Neural cell (in vitro differentiated cells): ENCODE measurements around the gene ISL1. TPM values are rescaled to one million over a fixed set of nuclear protein-coding genes. Genes with fewer than 3 reads are reported as not detected.

Source experiments
- H2AFZ ChIP-seq: fragments of 200-600, 300-800 bp; sonication (generic), shearing (Covaris generic); 2 replicates; pipeline ENCODE4 v1.6.0; 2014; ENCODE audit warnings: low read depth, mild to moderate bottlenecking, antibody characterized with exemption, low read length, moderate library complexity
- H3F3A ChIP-seq: fragments of 200-600 bp; shearing (Covaris generic); 2 replicates; pipeline ENCODE4 v1.6.1; 2016; ENCODE audit warnings: mild to moderate bottlenecking, moderate library complexity, mixed read lengths, antibody characterized with exemption, low read length; ENCODE audit not compliant: insufficient read depth, poor library complexity, severe bottlenecking
- H3K27ac ChIP-seq: fragments of 200-600, 300-800 bp; sonication (generic), shearing (Covaris generic); 2 replicates; pipeline ENCODE4 v1.5.1; 2014; ENCODE audit warnings: mild to moderate bottlenecking, low read length, moderate library complexity
- H3K27me3 ChIP-seq: fragments of 300-800, 200-600 bp; sonication (generic), shearing (Covaris generic); 2 replicates; pipeline ENCODE4 v1.6.0; 2014; ENCODE audit warnings: mild to moderate bottlenecking, low read depth, low read length, moderate library complexity; ENCODE audit not compliant: insufficient read depth
- H3K36me3 ChIP-seq: fragments of 300-800, 200-600 bp; sonication (generic), shearing (Covaris generic); 2 replicates; pipeline ENCODE4 v1.5.1; 2014; ENCODE audit warnings: mild to moderate bottlenecking, antibody characterized with exemption, low read length, moderate library complexity; ENCODE audit not compliant: insufficient read depth
- H3K4me2 ChIP-seq: fragments of 300-800, 200-600 bp; sonication (generic), shearing (Covaris generic); 2 replicates; pipeline ENCODE4 v1.6.0; 2014; ENCODE audit warnings: mild to moderate bottlenecking, low read length
- H3K4me3 ChIP-seq: fragments of 300-800, 200-600 bp; sonication (generic), shearing (Covaris generic); 2 replicates; pipeline ENCODE4 v1.5.1; 2014; ENCODE audit warnings: mild to moderate bottlenecking, low read length, moderate library complexity
- H3K79me2 ChIP-seq: fragments of 200-600 bp; shearing (Covaris generic); replicated peaks from 2 replicates; pipeline ENCODE4 v1.6.0; 2014; ENCODE audit warnings: mild to moderate bottlenecking, low read length, moderate library complexity; ENCODE audit not compliant: insufficient read depth
- H3K9ac ChIP-seq: fragments of 300-800, 200-600 bp; sonication (generic), shearing (Covaris generic); 2 replicates; pipeline ENCODE4 v1.6.1; 2016; ENCODE audit warnings: mild to moderate bottlenecking, low read length, mixed read lengths
- H3K9me2 ChIP-seq: fragments of 200-600 bp; shearing (Covaris generic); 2 replicates; pipeline ENCODE4 v1.6.1; 2016; ENCODE audit warnings: mild to moderate bottlenecking, low read length, mixed read lengths; ENCODE audit not compliant: insufficient read depth
- H3K9me3 ChIP-seq: fragments of 200-600, 300-800 bp; sonication (generic), shearing (Covaris generic); 2 replicates; pipeline ENCODE4 v1.6.1; 2016; ENCODE audit warnings: mild to moderate bottlenecking, mixed run types, low read length, moderate library complexity, mixed read lengths
- H4K20me1 ChIP-seq: fragments of 200-600 bp; shearing (Covaris generic); 2 replicates; pipeline ENCODE4 v1.6.1; 2016; ENCODE audit warnings: mild to moderate bottlenecking, mixed run types; ENCODE audit not compliant: insufficient read depth
- CTCF ChIP-seq: fragments of 450-650 bp; IDR thresholded peaks from 2 replicates; pipeline ENCODE4 v1.5.1; 2014; ENCODE audit warnings: antibody characterized with exemption, mild to moderate bottlenecking, moderate library complexity; ENCODE audit not compliant: poor library complexity, severe bottlenecking
- EP300 ChIP-seq: fragments of 450-650 bp; conservative IDR thresholded peaks from 2 replicates; pipeline ENCODE4 v1.6.1; 2014; ENCODE audit warnings: antibody characterized with exemption, mild to moderate bottlenecking, moderate library complexity; ENCODE audit not compliant: poor library complexity, severe bottlenecking
- EZH2 ChIP-seq: fragments of 200-600, 300-800 bp; shearing (Covaris generic), sonication (generic); IDR thresholded peaks from 2 replicates; pipeline ENCODE4 v1.6.1; 2014; ENCODE audit warnings: antibody characterized with exemption, low read length, borderline replicate concordance, mild to moderate bottlenecking; ENCODE audit not compliant: insufficient read depth, poor library complexity, severe bottlenecking
- MXI1 ChIP-seq: fragments of 450-650 bp; conservative IDR thresholded peaks from 2 replicates; pipeline ENCODE4 v1.6.1; 2014; ENCODE audit warnings: antibody characterized with exemption, mild to moderate bottlenecking; ENCODE audit not compliant: poor library complexity, severe bottlenecking
- POLR2AphosphoS5 ChIP-seq: IDR thresholded peaks from 2 replicates; pipeline ENCODE4 v1.6.1; 2012
- RAD21 ChIP-seq: fragments of 450-650 bp; conservative IDR thresholded peaks from 2 replicates; pipeline ENCODE4 v1.6.1; 2014; ENCODE audit warnings: antibody characterized with exemption, mild to moderate bottlenecking, moderate library complexity
- REST ChIP-seq: IDR thresholded peaks from 2 replicates; pipeline ENCODE4 v1.6.1; 2012; ENCODE audit warnings: borderline replicate concordance
- SMC3 ChIP-seq: fragments of 450-650 bp; conservative IDR thresholded peaks from 2 replicates; pipeline ENCODE4 v1.6.1; 2014; ENCODE audit warnings: antibody characterized with exemption, mild to moderate bottlenecking, moderate library complexity; ENCODE audit not compliant: poor library complexity
- TAF1 ChIP-seq: IDR thresholded peaks from 2 replicates; pipeline ENCODE4 v1.6.1; 2012; ENCODE audit warnings: low read depth
- polyA plus RNA-seq: library from polyadenylated mRNA; depleted of rRNA; stranded (reverse); fragments of >200 nt; gene quantifications from 2 replicates; pipeline ENCODE4 v1.2.3, GENCODE V29; 2014

Gene ISL1
- polyA plus RNA-seq, 1 donor from 2014 or later, result 27.6 TPM

- Histone ChIP-seq H3K4me3 (peak overlapping the region; percentile 13), H3K9me3 (no peaks in the 10 kb centered on the region), H3K9me2 (no peaks in the 10 kb centered on the region), H2AFZ (no peak overlapping the region), H3K4me2 (peak overlapping the region; percentile 28), H3K27me3 (no peaks in the 10 kb centered on the region), H3F3A (peaks cover 3% of the 10 kb centered on the region), H3K27ac (peak overlapping the region; percentile 67), H3K79me2 (no peaks in the 10 kb centered on the region), H3K36me3 (no peaks in the 10 kb centered on the region), H4K20me1 (no peaks in the 10 kb centered on the region), H3K9ac (no peak overlapping the region)
- TF ChIP-seq EP300 (peak; percentile 32), RAD21 (peak; percentile 10), SMC3 (no peak)
Observed at GRCh38 chr5:51411921-51412325, 28.7 kb downstream of the ISL1 start.

- no peak overlapping the region for H3K4me3 ChIP-seq
- no peaks in the 10 kb centered on the region for H3K27me3 ChIP-seq
- H3K79me2 ChIP-seq, result no peaks in the 10 kb centered on the region
- H3K27ac ChIP-seq, result no peak overlapping the region
- no peaks in the 10 kb centered on the region for H4K20me1 ChIP-seq
- no peaks in the 10 kb centered on the region for H3K9me2 ChIP-seq
- no peak for TF ChIP-seq EP300
- TF ChIP-seq POLR2AphosphoS5, result no peak
- no peak for TF ChIP-seq CTCF
- no peak for TF ChIP-seq RAD21
- TF ChIP-seq SMC3, result no peak
- TF ChIP-seq EZH2, result no peak
- TF ChIP-seq REST, result no peak
- no peak for TF ChIP-seq MXI1
- TF ChIP-seq TAF1, result no peak
- no peaks in the 10 kb centered on the region for H3K9me3 ChIP-seq
- no peak overlapping the region for H3K9ac ChIP-seq
- H3K4me2 ChIP-seq, result no peak overlapping the region
- H3K36me3 ChIP-seq, result no peaks in the 10 kb centered on the region
- H2AFZ ChIP-seq, result no peak overlapping the region
- H3F3A ChIP-seq, result peaks cover 3% of the 10 kb centered on the region
Observed at GRCh38 chr5:51414516-51414915, 31.3 kb downstream of the ISL1 start.

- Histone ChIP-seq H3K36me3 (no peaks in the 10 kb centered on the region), H3K9me2 (no peaks in the 10 kb centered on the region), H3K9ac (no peak overlapping the region)
Observed at GRCh38 chr5:51416149-51416548, 32.9 kb downstream of the ISL1 start.

More at GRCh38 chr5:51416149-51416548, 32.9 kb downstream of the ISL1 start:
- no peaks in the 10 kb centered on the region for H3K79me2 ChIP-seq
- no peaks in the 10 kb centered on the region for H4K20me1 ChIP-seq
- no peak overlapping the region for H2AFZ ChIP-seq
- H3K27ac ChIP-seq, result no peak overlapping the region
- no peaks in the 10 kb centered on the region for H3K9me3 ChIP-seq
- H3K4me2 ChIP-seq, result no peak overlapping the region
- H3F3A ChIP-seq, result peaks cover 3% of the 10 kb centered on the region
- no peak overlapping the region for H3K4me3 ChIP-seq
- no peaks in the 10 kb centered on the region for H3K27me3 ChIP-seq
- TF ChIP-seq TAF1 (no peak), RAD21 (no peak), MXI1 (no peak), CTCF (no peak), EZH2 (no peak), POLR2AphosphoS5 (no peak), SMC3 (no peak), EP300 (no peak), REST (no peak)
